Measurements from ENCODE around the gene TCIRG1.

DNA sequence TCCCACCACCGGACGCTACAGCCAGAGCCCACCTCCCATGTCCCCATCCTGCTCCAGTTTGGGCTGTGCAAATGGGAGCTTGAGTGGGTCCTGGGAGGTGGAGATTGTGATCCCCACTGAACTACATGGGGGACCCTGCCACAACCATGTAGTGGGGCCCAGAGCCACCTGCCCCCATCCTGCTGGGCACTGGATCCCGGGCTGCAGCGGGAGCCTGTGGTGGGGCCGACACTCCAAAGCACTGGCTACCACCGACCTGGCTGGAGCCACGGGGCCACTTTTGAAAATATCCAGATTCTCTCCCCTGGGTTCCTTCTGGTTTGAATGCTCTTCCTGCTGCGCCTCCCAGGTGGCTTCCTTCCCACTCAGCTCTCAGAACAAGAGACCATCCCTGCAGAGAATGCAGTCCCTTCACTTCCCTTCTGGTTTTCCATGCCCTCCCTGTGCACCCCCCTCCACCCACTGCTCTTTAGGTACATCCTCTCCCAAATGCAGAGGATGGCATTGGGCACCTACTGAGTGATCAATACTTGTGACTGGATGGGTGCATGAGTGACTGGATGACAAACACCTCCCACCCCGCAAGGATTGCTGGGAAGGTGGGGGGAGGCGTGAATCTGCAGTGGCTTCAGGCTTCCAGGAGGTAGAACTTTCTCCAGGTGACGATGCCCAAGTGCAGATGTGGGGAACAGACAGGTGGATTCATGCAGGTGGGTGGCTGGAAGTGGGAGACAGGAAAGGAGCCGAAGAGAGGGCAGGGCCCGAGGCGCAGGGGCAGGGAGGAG is 34.1 kb upstream of the TCIRG1 start:
- TF ChIP-seq, protein P1, sequence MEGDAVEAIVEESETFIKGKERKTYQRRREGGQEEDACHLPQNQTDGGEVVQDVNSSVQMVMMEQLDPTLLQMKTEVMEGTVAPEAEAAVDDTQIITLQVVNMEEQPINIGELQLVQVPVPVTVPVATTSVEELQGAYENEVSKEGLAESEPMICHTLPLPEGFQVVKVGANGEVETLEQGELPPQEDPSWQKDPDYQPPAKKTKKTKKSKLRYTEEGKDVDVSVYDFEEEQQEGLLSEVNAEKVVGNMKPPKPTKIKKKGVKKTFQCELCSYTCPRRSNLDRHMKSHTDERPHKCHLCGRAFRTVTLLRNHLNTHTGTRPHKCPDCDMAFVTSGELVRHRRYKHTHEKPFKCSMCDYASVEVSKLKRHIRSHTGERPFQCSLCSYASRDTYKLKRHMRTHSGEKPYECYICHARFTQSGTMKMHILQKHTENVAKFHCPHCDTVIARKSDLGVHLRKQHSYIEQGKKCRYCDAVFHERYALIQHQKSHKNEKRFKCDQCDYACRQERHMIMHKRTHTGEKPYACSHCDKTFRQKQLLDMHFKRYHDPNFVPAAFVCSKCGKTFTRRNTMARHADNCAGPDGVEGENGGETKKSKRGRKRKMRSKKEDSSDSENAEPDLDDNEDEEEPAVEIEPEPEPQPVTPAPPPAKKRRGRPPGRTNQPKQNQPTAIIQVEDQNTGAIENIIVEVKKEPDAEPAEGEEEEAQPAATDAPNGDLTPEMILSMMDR (IDR thresholded peaks at IDR 0.05; ENCODE audit: low read length): no peak
- no peak for TF ChIP-seq EZH2 (optimal IDR thresholded peaks at IDR 0.05; ENCODE audit: low read depth, low read length)
